ENCODE results near the gene KLF17.
"Not testable (repeated sequence)": the region's sequence is repeated elsewhere in the genome, so short reads cannot be mapped to it uniquely, and the experiment has no call there.

Gene KLF17

GRCh38 chr1:44110916-44111315 lies 7.7 kb upstream of the KLF17 start:
- no peak for DNase-seq

DNA sequence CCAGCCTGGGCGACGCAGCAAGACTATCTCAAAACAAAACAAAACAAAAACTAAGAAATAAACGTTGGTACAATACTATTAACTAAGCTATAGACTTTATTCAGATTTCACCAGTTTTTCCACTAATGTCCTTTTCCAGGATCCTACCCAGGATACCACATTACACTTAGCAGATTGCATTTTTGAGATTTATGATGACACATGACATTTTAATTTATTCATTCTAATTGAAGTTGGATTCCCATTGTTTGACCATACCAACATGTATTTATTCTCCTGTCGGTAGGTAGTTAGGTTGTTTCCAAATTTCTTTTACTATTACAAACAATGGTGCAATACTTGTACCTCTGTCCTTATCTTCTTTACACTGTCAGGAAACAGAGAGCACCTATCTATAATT lies 6.8 kb upstream of the KLF17 start:
- DNase-seq = no peak

GRCh38 chr1:44112486-44112885 lies 6.1 kb upstream of the KLF17 start:
- DNase-seq = no peak

DNA sequence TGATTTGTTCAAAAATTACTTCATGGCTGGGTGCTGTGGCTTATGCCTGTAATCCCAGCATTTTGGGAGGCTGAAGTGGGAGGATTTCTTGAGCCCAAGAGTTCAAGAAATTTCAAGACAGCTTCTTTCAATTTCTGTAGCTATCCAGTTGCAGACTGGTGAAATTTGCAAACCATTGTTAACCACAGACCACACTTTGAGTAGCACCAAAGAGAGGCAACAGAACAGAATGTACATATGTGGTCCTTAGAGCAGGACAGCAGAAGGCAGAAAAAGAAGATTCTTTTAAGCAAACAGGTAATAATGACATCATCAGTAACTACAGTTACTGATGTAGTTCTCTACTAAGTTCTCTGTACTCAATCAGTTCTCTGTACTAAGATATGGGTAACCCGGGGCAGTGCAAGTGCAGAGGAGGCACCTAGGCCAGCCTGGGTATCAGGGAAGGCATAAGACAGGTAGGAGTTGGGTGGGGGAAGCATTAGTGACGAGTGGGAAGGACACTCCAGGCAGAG lies 5.5 kb upstream of the KLF17 start:
- DNase-seq = no peak

- DNase-seq = no peak
Measured at GRCh38 chr1:44114098-44114497, 4.5 kb upstream of the KLF17 start.

DNA sequence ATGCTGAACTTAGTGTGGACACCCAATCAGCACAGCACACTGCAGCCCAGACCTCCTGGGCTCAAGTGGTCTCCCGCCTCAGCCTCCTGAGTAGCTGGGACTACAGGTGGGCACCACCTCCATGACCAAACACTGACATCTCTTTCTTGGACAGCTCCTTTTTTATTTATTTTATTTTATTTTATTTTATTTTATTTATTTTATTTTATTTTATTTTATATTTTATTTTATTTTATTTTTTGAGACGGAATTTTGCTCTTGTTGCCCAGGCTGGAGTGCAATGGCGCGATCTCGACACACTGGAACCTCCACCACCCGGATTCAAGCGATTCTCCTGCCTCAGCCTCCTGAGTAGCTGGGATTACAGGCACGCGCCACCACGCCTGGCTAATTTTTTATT lies 1.3 kb upstream of the KLF17 start:
- not testable (repeated sequence) for DNase-seq

DNA sequence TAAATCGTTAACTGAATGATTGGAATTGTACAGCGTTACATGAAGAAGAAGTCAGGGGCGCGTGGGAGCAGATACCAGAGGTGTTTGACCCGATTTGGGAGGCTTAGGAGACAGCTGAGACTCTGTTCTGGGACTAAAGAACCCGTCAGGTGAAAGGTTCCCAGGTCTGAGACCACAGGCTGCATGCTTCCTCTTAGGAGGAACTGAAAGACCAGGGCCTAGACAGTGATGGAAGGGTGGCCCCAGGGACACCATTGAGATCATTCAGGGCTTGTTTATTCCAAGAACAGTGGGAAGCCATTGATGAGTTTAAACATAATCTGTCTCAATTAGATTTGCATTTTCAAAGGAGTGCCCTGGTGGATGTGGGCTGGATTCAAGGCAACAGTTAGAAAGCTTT lies 904 bp downstream of the KLF17 start:
- DNase-seq = no peak

DNA sequence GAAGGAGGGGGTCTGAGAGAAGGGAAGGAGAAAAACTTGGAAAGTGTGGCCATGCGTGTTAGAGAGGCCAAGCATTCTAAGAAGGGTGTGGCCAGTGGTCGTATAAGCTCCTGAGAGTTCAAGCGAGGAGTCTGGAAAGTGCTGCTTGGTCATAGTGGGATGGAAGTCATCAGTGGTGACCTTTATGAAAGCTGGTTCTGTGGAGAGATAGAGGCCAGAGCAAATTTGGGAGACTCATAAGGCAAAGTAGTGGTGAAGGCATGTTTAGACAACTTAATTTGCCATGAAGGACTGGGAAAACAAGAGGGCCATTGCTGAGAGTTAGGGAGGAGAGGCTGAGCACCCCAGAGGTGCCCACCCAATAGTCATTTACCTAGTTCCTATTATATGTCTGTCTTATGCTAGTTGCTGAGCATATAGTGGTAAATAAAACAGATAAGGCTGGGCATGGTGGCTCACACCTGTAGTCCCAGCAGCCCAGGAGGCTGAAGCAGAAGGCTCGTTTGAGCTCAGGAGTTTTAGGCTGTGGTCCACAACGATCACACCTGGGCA lies 1.9 kb downstream of the KLF17 start:
- no peak for DNase-seq

GRCh38 chr1:44129616-44130500 lies 11.2 kb downstream of the KLF17 start:
- DNase-seq = no peak

DNA sequence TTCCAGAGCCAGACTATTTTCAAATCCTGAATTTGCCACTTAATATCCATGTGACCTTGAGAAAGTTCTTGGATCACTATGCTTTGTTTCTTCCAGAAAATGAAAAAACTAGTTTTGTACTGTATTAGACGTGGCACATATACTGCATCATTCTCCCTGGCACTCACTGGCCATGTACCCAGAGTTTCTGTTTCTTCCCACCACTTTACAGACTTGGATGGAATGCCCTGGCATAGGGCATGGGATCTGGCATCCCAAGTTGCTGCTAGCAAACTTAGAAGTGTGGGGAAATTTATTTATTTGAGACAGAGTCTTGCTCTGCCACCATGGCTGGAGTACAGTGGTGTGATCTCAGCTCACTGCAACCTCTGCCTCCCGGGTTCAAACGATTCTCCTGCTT lies 12.8 kb downstream of the KLF17 start:
- DNase-seq = no peak

DNA sequence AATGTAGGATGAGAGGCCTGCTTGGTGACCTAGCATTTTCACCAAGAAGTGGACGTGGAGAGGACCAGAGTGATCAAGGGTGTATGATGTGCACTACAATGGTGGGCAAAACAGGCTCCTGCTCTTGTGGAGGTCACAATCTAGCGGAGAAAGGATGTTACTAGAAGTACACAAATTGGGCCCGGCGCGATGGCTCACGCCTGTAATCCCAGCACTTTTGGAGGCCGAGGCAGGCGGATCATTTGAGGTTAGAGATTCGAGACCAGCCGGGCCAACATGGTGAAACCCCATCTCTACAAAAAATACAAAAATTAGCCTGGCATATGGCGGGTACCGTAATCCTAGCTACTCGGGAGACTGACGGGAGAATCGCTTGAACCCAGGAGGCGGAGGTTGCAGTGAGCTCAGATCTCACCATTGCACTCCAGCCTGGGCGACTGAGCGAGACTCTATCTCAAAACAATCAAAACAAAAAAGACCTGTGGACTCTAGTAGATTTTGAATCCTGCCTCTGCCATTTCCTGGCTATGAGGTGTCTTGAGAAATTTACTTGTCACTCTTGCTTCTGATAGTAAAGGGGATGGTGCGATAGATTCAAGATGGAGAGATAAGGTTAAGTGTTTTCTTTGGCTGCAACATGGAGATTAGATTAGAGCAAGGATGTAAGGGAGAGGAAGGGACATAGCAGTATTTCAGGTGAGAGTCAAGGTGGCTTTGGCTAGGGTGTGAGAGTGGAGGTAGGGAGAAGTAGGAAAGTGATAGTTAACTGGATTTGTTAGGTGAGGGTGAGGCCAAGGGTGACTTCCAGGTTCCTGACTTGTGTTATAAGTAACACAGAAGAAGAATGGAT lies 15.7 kb downstream of the KLF17 start:
- no peak for DNase-seq

DNA sequence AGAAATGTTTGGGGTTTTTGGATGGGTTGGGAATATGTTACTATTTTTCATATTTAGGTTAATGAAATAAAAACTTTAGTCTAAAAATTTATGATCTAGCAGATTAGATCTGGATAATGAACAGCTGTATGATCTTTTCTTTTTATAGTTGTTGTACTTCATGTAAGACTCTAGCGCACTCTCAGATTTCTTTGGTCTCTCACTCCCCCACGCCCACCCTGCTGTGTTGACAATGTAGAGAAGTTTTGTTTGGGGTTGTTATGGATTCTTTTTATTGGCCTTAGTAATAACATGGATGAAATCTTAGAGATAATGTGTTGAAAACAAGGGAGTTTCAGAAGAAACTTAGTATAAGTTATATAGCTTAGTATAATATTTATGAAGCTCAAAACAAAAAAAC lies 17.3 kb downstream of the KLF17 start:
- DNase-seq = no peak

DNA sequence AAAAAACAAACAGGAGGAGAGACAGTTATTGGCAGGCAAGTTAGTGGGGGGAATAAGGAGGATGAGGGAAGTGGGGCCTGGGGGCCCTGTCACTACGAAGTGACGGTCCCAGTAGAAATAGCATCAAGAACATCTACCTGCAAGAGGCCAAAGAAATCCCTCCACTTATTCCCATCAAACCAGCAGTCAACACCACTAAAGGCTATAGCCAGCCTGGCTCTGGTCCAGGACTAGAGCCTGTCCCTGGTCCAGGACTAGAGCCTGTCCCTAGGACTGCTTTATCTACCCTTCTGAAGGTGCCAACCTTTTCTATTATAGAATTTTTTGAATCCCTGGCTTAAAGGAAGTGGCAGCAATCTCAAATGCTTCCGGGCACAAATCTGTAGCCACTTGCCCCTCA lies 19.6 kb downstream of the KLF17 start:
- no peak for DNase-seq

- DNase-seq = not testable (repeated sequence)
Measured at GRCh38 chr1:44139565-44139964, 20.9 kb downstream of the KLF17 start.

- no peak for DNase-seq
Measured at GRCh38 chr1:44141531-44141930, 22.9 kb downstream of the KLF17 start, which contains the start of gene KLF18. Gene KLF18 (minus strand): TSS chr1:44141631. CDS start chr1:44141631, 0 bp downstream.

GRCh38 chr1:44144962-44145756 lies 26.5 kb downstream of the KLF17 start:
- DNase-seq = no peak

DNA sequence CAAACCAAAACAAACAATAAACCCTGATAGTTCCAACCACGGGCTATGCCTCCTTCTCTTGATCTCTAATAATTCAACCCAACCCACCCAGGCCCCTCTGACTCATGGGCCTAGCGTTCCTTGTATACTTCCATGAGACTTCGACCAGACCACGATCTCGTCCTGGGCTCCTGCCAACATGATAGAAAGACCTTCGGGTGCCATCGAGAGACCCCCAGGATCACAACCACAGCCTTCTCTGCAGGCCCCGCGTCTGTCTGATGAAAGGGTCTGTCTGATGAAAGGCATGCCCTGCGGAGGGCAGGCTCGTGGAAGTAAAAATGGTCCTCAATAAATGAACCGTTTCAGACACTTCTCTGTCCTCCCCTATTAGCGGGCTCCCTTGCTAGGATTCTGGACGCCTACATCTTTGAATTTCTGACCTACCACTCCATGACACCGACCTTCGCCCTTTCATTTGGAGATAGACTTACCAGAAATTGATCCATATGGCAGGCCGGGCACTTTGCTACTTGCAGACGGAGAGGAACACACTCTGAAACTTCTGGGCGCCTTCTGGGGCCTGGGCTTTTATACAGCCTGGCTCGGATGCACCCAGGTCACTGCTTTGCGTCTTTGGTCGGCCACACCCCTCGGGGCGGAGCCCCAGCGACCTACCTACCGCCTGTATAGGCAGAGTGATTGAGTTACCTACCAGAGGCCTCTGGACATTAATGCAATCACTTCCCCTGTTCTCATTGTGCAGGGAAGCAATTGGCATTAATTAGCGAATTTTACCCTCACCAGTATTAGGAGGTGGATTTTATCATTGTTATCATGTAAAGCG lies 28.1 kb downstream of the KLF17 start:
- DNase-seq = no peak

GRCh38 chr1:44147582-44147981 lies 29.0 kb downstream of the KLF17 start:
- DNase-seq = no peak

DNA sequence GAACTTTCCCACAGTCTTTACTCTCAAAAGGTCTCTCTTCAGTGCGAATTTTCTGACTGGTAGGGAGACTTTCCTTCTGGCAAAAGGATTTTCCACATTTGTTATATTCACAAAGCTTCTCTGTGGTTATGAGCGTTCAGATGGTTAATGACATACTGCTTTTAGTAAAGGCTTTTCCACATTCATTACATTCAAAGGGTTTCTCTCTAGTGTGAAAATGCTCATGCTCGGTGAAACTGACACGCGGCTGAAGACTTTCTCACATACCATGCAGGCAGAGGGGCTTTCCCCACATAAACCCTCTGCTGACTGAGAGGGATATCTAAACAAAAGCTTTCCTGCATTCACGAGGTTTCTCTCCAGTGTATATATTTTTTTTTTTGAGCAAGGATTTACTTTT lies 32.7 kb downstream of the KLF17 start:
- DNase-seq = no peak

DNA sequence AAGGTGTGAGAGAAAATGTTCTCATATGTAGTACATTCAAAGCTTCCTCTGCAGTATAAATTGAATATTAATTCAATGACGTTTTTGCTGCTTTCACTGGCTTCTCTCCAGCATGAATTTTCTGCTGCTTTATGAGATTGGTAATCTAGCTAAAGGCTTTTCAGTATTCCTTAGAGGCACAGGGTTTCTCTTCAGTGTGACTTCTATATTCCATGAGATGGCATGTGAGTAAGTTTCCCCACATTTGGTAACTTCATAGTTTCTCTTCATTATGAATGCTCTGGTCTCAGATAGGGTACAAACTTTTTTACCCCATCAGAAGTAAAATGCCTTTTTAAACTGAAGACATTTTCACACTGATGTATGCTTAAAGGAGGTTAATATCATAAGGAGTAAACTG lies 33.2 kb downstream of the KLF17 start:
- no peak for DNase-seq

DNA sequence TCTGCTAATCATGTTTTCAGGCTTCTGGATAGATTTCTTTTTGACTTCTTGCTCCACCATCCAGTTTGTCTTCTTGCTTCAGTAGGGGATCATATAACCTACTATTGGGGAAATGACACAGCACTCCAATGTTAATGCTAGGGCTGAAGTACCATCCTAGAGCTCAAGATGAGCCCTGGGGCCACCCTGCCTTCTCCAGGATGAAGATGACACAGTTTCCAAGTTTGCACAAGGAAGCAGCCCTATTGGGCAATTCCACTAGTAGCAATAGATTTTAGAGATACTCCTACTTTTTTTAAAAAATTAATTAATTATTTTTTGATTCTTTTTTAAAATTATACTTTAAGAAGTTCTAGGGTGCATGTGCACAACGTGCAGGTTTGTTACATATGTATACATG lies 34.1 kb downstream of the KLF17 start:
- DNase-seq = no peak

DNA sequence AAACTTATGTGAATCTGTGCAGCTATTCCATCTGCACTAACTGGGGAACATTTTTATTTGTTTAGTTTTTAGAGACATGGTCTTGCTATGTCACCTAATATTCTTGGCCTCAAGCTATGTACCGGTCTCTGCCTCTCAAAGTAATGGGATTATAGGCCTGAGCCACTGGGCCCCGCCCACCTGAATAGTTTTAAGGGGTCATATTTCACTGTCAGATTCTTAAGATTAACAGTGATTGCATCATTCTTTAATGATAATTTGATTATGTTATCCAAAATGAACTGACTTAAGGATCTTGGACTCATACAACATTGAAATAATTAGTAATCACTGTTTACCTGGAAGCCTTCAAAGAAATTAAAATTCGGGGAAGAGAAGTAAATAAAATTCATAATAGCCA lies 35.4 kb downstream of the KLF17 start:
- DNase-seq = no peak
